Muscle of leg (tissue), 16 donors: ENCODE results near the gene ABCB1. TPM values are rescaled to one million over a fixed set of nuclear protein-coding genes. Genes with fewer than 3 reads are reported as not detected.

Experiments used
- DNase-seq: peaks from one replicate; pipeline ENCODE4 v3.0.0; 2013
- H3K27ac ChIP-seq: one replicate; pipeline ENCODE4 v1.5.1; 2013; ENCODE audit warnings: mild to moderate bottlenecking, low read length, control low read depth
- H3K27me3 ChIP-seq: one replicate; pipeline ENCODE4 v1.6.1; 2013; ENCODE audit warnings: low read length; ENCODE audit not compliant: control insufficient read depth, insufficient read depth
- H3K36me3 ChIP-seq: one replicate; pipeline ENCODE4 v1.6.1; 2013; ENCODE audit warnings: low read length; ENCODE audit not compliant: control insufficient read depth, insufficient read depth
- H3K4me1 ChIP-seq: one replicate; pipeline ENCODE4 v1.6.1; 2013; ENCODE audit warnings: low read length; ENCODE audit not compliant: control insufficient read depth, insufficient read depth
- H3K4me3 ChIP-seq: one replicate; pipeline ENCODE4 v1.5.1; 2013; ENCODE audit warnings: low read length, control low read depth
- H3K9me3 ChIP-seq: replicated peaks from 2 replicates; pipeline ENCODE4 v1.6.1; 2013; ENCODE audit warnings: low read depth, low read length; ENCODE audit not compliant: control insufficient read depth
- WGBS: methylation state at CpG from one replicate; pipeline ENCODE4 v1.1.5; 2013; ENCODE audit warnings: missing lambda C conversion rate; ENCODE audit not compliant: insufficient coverage; 5-methylcytosine and 5-hydroxymethylcytosine counted together
- long read RNA-seq, 11 donors: transcript quantifications; one replicate each; lab custom pipeline, GENCODE V29; 2026
- polyA plus RNA-seq, 8 donors: library from polyadenylated mRNA; unstranded; fragments of 120-200 nt; gene quantifications; one replicate each; pipeline versions ENCODE4 v1.2.1 to v1.2.3, GENCODE V29; 2013; ENCODE audit warnings: inconsistent platforms in 1 of 8, low replicate concordance in 1 of 8; ENCODE audit not compliant: insufficient read length in 8 of 8, insufficient read depth in 1 of 8
- total RNA-seq: library from RNA; stranded (reverse); fragments of 120-200 nt; gene quantifications from one replicate; pipeline ENCODE4 v1.2.4, GENCODE V29; 2013

The ABCB1 gene
- total RNA-seq, result 0.53 TPM
- under 1 TPM; 0.16 to 0.60 (median 0.37) TPM for polyA plus RNA-seq
- long read RNA-seq, donor 1, result 0 reads
- long read RNA-seq, donor 2, result 0 reads
- long read RNA-seq, donor 3, result 0 reads
- long read RNA-seq, donor 4, result 0 reads
- long read RNA-seq, donor 5, result 0 reads
- long read RNA-seq, donor 6, result 0 reads
- long read RNA-seq, donor 7, result 0 reads
- long read RNA-seq, donor 8, result 0 reads
- long read RNA-seq, donor 9, result 0 reads
- long read RNA-seq, donor 10, result 0 reads
- long read RNA-seq, donor 11, result 0 reads

GRCh38 chr7:87600130-87601124 lies at the start of gene ABCB1:
TSS of gene ABCB1 (minus strand) at chr7:87600884. CDS start at chr7:87600184, 700 bp downstream.
- Histone ChIP-seq H3K9me3 (no peaks in the 10 kb centered on the region), H3K27me3 (peaks cover 26% of the 10 kb centered on the region), H3K36me3 (no peaks in the 10 kb centered on the region), H3K27ac (no peak within 1 kb of the TSS), H3K4me1 (peaks cover 10% of the 10 kb centered on the region), H3K4me3 (peak within 1 kb of the TSS; percentile 28)
- peak; percentile 70 for DNase-seq
- 1% methylated on average over 59 of the region's 61 CpGs for WGBS

- Histone ChIP-seq H3K4me3 (no peak overlapping the region), H3K27me3 (no peaks in the 10 kb centered on the region), H3K4me1 (no peaks in the 10 kb centered on the region), H3K36me3 (no peaks in the 10 kb centered on the region), H3K27ac (no peak overlapping the region), H3K9me3 (no peaks in the 10 kb centered on the region)
- peak; percentile 3 for DNase-seq
- no CpG with 5 or more reads among the region's 1 CpG for WGBS
Observed at GRCh38 chr7:87648316-87648715, 47.6 kb upstream of the ABCB1 start.

- H3K27me3 ChIP-seq, result no peaks in the 10 kb centered on the region
- no CpG with 5 or more reads among the region's 1 CpG for WGBS
- H3K36me3 ChIP-seq, result no peaks in the 10 kb centered on the region
- H3K27ac ChIP-seq, result no peak overlapping the region
- no peaks in the 10 kb centered on the region for H3K4me1 ChIP-seq
- H3K4me3 ChIP-seq, result no peak overlapping the region
- H3K9me3 ChIP-seq, result no peaks in the 10 kb centered on the region
- no peak for DNase-seq
Observed at GRCh38 chr7:87645446-87645845, 44.8 kb upstream of the ABCB1 start.

GRCh38 chr7:87635921-87636320 lies 35.2 kb upstream of the ABCB1 start:
- H3K36me3 ChIP-seq, result no peaks in the 10 kb centered on the region
- H3K4me1 ChIP-seq, result no peaks in the 10 kb centered on the region

GRCh38 chr7:87628780-87629569 lies 28.3 kb upstream of the ABCB1 start:
- H3K36me3 ChIP-seq, result no peaks in the 10 kb centered on the region
- H3K27ac ChIP-seq, result no peak overlapping the region
- H3K27me3 ChIP-seq, result peaks cover 21% of the 10 kb centered on the region
- peak overlapping the region; percentile 59 for H3K4me3 ChIP-seq
- DNase-seq, result peak; percentile 6
- peaks cover 15% of the 10 kb centered on the region for H3K4me1 ChIP-seq
- WGBS, result 2% methylated on average over 30 of the region's 39 CpGs
- no peaks in the 10 kb centered on the region for H3K9me3 ChIP-seq

More at GRCh38 chr7:87635921-87636320, 35.2 kb upstream of the ABCB1 start:
- no peak for DNase-seq
- WGBS, result no CpG with 5 or more reads among the region's 1 CpG
- Histone ChIP-seq H3K27ac (no peak overlapping the region), H3K27me3 (no peaks in the 10 kb centered on the region), H3K9me3 (no peaks in the 10 kb centered on the region), H3K4me3 (no peak overlapping the region)

- 1% methylated on average over 18 of the region's 30 CpGs for WGBS
- Histone ChIP-seq H3K27ac (no peak overlapping the region), H3K27me3 (peaks cover 21% of the 10 kb centered on the region), H3K4me1 (peaks cover 15% of the 10 kb centered on the region), H3K9me3 (no peaks in the 10 kb centered on the region), H3K36me3 (no peaks in the 10 kb centered on the region), H3K4me3 (peak overlapping the region; percentile 59)
- no peak for DNase-seq
Observed at GRCh38 chr7:87627634-87627994, 26.9 kb upstream of the ABCB1 start.

GRCh38 chr7:87625101-87625500 lies 24.4 kb upstream of the ABCB1 start:
- H3K27ac ChIP-seq, result no peak overlapping the region
- WGBS, result 80% methylated on average over 7 of the region's 15 CpGs
- peaks cover 21% of the 10 kb centered on the region for H3K27me3 ChIP-seq
- H3K36me3 ChIP-seq, result no peaks in the 10 kb centered on the region
- DNase-seq, result no peak
- H3K4me1 ChIP-seq, result peaks cover 15% of the 10 kb centered on the region
- H3K4me3 ChIP-seq, result no peak overlapping the region
- no peaks in the 10 kb centered on the region for H3K9me3 ChIP-seq

GRCh38 chr7:87624628-87625027 lies 23.9 kb upstream of the ABCB1 start:
- H3K27me3 ChIP-seq, result peaks cover 21% of the 10 kb centered on the region
- peak; percentile 1 for DNase-seq
- H3K9me3 ChIP-seq, result no peaks in the 10 kb centered on the region
- no peaks in the 10 kb centered on the region for H3K36me3 ChIP-seq
- no peak overlapping the region for H3K27ac ChIP-seq
- peaks cover 15% of the 10 kb centered on the region for H3K4me1 ChIP-seq
- no CpG with 5 or more reads among the region's 7 CpGs for WGBS
- H3K4me3 ChIP-seq, result no peak overlapping the region

GRCh38 chr7:87615197-87615596 lies 14.5 kb upstream of the ABCB1 start:
- WGBS, result no CpG with 5 or more reads among the region's 1 CpG
- no peak for DNase-seq

More at GRCh38 chr7:87615197-87615596, 14.5 kb upstream of the ABCB1 start:
- Histone ChIP-seq H3K36me3 (no peaks in the 10 kb centered on the region), H3K4me3 (no peak overlapping the region), H3K27ac (no peak overlapping the region), H3K9me3 (no peaks in the 10 kb centered on the region), H3K4me1 (no peaks in the 10 kb centered on the region), H3K27me3 (no peaks in the 10 kb centered on the region)
